Type B pancreatic cell (in vitro differentiated cells): ENCODE measurements around the gene CRTC2. TPM values are rescaled to one million over a fixed set of nuclear protein-coding genes. Genes with fewer than 3 reads are reported as not detected.

Source experiments
- DNase-seq: peaks from one replicate; pipeline ENCODE4 v3.0.0; 2021; ENCODE audit warnings: mixed read lengths; ENCODE audit not compliant: unreplicated experiment; ENCODE audit errors: extremely low spot score
- H3K27ac Mint-ChIP-seq: 2 replicates; pipeline ENCODE4 v1.8.0; 2021; ENCODE audit warnings: mild to moderate bottlenecking, mixed read lengths
- H3K27me3 Mint-ChIP-seq: 2 replicates; pipeline ENCODE4 v1.8.0; 2021; ENCODE audit warnings: mixed read lengths
- H3K36me3 Mint-ChIP-seq: 2 replicates; pipeline ENCODE4 v1.8.0; 2021; ENCODE audit warnings: mixed read lengths
- H3K4me1 Mint-ChIP-seq: one replicate; pipeline ENCODE4 v1.8.0; 2021; ENCODE audit warnings: mixed read lengths; ENCODE audit not compliant: unreplicated experiment
- H3K4me3 Mint-ChIP-seq: 2 replicates; pipeline ENCODE4 v1.8.0; 2021; ENCODE audit warnings: mild to moderate bottlenecking, mixed read lengths
- H3K9me3 Mint-ChIP-seq: 2 replicates; pipeline ENCODE4 v1.8.0; 2021; ENCODE audit warnings: mixed read lengths
- total RNA-seq: library from RNA; stranded (reverse); gene quantifications from 2 replicates; pipeline ENCODE4 v1.2.1, GENCODE V29; 2021; ENCODE audit warnings: low replicate concordance
- TF ChIP-seq, protein P1 (sequence below): fragments of 200-600 bp; sonication (generic); conservative IDR thresholded peaks from 2 replicates; pipeline ENCODE4 v1.5.0; 2021; ENCODE audit warnings: antibody characterized with exemption, mild to moderate bottlenecking

The CRTC2 gene
- total RNA-seq, 1 donor from 2014 or later, result 36.0 TPM

DNA sequence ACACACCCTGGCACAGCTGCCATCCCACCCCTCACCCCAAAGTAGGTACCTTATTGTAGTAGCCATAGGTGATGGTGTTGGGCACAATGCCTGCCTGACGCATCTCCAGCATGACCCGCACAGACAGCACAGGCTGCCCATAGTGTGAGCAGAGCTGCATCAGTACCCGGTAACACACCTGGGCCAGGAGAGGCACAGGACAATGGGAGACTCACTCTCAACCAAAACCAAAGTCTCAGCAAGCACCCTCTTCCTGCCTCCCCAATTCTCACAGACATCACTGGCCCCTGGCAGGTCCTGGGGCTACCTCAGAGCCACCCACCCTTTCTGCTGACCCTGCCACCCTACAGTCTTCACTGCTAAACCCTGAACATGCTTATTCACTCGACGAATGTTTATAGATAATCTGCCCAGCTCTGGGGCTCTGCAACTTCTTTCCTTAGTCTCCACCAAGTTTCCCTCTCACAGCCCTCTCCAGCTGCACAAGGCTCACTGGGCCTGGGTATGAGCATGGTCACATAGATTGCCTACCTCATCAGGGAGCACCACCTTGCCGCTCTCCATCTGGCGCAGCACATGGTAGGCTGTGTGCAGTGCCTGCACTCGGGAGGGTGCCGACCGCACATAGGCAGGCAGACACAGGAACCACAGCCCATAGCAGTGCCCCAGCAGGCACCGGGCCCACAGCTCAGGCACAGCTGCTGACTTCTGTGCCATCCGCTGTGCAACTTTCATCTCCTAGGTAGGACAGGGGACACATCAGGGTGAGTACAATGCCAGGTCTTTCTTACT lies 22.2 kb downstream of the CRTC2 start:
- Mint-ChIP-seq H3K4me1 (no peaks in the 10 kb centered on the region), H3K4me3 (no peak overlapping the region), H3K27ac (no peak overlapping the region), H3K27me3 (no peaks in the 10 kb centered on the region), H3K36me3 (no peaks in the 10 kb centered on the region), H3K9me3 (no peaks in the 10 kb centered on the region)
- DNase-seq, result no peak
- TF ChIP-seq, protein P1, sequence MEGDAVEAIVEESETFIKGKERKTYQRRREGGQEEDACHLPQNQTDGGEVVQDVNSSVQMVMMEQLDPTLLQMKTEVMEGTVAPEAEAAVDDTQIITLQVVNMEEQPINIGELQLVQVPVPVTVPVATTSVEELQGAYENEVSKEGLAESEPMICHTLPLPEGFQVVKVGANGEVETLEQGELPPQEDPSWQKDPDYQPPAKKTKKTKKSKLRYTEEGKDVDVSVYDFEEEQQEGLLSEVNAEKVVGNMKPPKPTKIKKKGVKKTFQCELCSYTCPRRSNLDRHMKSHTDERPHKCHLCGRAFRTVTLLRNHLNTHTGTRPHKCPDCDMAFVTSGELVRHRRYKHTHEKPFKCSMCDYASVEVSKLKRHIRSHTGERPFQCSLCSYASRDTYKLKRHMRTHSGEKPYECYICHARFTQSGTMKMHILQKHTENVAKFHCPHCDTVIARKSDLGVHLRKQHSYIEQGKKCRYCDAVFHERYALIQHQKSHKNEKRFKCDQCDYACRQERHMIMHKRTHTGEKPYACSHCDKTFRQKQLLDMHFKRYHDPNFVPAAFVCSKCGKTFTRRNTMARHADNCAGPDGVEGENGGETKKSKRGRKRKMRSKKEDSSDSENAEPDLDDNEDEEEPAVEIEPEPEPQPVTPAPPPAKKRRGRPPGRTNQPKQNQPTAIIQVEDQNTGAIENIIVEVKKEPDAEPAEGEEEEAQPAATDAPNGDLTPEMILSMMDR, result no peak

DNA sequence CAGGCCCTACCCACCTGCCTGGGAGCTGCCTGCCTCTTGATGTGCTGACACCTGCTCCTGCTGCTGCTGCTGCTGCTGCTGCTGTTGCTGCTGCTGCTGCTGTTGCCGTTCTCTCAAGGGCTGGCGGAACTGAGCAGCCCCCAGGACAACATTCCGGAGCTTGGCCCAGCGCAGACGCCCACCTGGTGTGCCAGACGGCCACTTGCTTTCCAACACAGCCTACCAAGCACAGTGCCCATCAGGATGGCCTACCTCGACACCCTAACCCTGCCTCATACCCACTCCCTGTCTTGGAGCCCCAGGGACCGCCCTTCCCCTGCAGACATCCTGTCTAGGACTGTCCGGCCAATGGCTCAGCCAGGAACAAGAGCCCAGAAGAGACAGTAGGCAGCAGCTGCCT lies 23.7 kb downstream of the CRTC2 start:
- DNase-seq, result no peak
- Mint-ChIP-seq H3K27me3 (no peaks in the 10 kb centered on the region), H3K27ac (no peak overlapping the region), H3K36me3 (no peaks in the 10 kb centered on the region), H3K4me1 (no peaks in the 10 kb centered on the region), H3K4me3 (no peak overlapping the region), H3K9me3 (no peaks in the 10 kb centered on the region)
- TF ChIP-seq, protein P1, result no peak

DNA sequence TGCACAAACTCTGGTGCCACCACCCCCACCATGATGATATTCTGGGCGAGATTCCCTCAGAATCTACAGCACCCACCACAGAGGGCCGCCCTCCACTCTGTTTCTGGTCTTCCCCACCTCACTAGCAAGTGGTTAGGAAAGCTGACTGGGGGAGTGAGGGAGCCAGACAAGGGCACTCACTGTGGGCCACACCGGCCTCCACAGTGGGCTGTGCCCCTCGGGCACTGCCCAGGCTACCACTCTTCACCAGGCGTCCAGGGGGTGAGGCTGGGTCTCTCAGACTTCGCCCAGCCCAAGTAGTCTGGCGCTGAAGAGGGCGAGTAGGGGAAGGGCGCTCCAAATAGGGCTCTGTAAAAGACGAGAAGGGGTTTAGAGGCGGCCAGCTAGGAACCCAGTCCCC lies 24.5 kb downstream of the CRTC2 start:
- H3K36me3 Mint-ChIP-seq, result no peaks in the 10 kb centered on the region
- H3K4me1 Mint-ChIP-seq, result no peaks in the 10 kb centered on the region
- DNase-seq, result no peak
- H3K27ac Mint-ChIP-seq, result no peak overlapping the region
- H3K27me3 Mint-ChIP-seq, result no peaks in the 10 kb centered on the region
- no peak overlapping the region for H3K4me3 Mint-ChIP-seq
- TF ChIP-seq, protein P1, result no peak
- no peaks in the 10 kb centered on the region for H3K9me3 Mint-ChIP-seq

DNA sequence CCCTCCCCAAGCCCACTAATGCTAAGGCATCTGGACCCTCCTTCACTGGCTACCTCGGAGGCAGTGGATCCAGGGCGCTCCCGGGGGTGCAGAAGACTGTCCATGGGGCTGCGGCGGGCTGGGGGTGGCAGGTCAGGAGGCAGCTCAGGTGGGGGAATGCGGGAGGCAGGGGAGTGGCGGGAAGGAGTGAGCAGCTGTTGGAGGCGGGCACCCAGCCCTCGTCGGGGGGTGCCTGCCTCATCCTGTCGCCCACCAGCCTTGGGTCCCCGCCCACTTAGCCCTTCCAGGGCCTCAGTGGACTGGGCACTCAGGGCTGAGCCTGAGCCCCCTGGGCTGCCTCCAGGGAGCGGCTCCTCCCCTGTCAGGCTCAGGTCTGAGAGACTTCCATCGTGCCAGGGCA lies 25.0 kb downstream of the CRTC2 start:
- Mint-ChIP-seq H3K9me3 (no peaks in the 10 kb centered on the region), H3K4me1 (no peaks in the 10 kb centered on the region), H3K36me3 (no peaks in the 10 kb centered on the region), H3K4me3 (no peak overlapping the region), H3K27ac (no peak overlapping the region), H3K27me3 (no peaks in the 10 kb centered on the region)
- TF ChIP-seq, protein P1, result no peak
- DNase-seq, result no peak

DNA sequence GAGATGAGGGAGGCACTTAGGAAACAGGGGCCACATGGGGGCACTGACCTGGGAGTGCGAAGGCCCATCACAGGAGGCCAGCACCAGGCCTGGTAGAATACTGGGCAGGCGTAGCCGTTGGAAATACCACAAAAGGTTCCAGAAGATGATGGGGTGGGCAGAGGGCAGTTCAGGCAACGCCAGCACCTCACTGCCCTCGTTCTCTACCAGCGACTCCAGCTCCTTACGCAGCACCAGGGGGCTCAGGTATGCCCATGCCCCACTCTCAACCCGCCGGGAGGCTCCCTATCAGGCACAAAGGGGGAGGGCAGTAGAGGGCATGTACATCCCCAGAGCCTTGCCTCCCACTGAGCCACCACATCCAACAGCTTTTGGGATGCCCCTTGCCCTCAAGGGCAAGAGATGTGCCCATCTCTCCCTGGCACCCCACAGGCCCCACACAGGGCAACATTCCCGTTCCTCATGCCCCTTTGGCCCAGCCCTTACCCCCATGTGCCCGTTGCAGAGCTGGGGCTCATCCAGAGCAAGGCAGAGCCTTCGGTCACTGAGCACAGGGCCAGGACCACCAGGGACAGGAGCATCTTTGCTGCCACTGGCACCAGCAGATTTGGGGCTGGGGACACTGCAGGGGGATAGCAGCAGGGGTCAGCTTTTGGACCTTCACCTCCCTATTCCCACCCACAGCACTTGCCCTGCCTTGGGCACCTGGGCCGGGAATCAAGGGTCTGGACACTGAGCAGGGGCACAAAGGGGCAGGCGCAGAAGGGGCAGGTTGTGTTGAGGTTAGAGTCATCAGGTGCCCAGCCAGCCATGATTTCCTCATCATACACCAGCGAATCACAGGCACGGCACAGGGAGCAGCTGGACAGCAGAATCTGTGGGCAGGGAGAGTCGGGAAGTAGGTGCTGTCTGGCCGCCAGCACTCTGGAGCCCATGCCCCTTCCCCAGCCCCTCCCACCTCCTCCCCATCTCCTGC lies 26.0 kb downstream of the CRTC2 start:
- H3K27ac Mint-ChIP-seq, result no peak overlapping the region
- no peaks in the 10 kb centered on the region for H3K27me3 Mint-ChIP-seq
- TF ChIP-seq, protein P1, result no peak
- DNase-seq, result no peak
- no peaks in the 10 kb centered on the region for H3K9me3 Mint-ChIP-seq
- peaks cover 4% of the 10 kb centered on the region for H3K4me1 Mint-ChIP-seq
- H3K4me3 Mint-ChIP-seq, result no peak overlapping the region
- H3K36me3 Mint-ChIP-seq, result no peaks in the 10 kb centered on the region
